Activated CD8-positive, alpha-beta memory T cell treated with anti-CD3 and anti-CD28 coated beads, Interleukin-2, amount 50 U/mL, for 4 hours (primary cell): Measurements from ENCODE around the gene LPIN3.

Experiments
- DNase-seq: peaks from one replicate; pipeline ENCODE4 v3.0.0-alpha.2; 2020

LPIN3 gene

GRCh38 chr20:41350408-41350962 lies 9.9 kb downstream of the LPIN3 start:
- no peak for DNase-seq

GRCh38 chr20:41352106-41352505 lies 11.5 kb downstream of the LPIN3 start:
- no peak for DNase-seq

DNA sequence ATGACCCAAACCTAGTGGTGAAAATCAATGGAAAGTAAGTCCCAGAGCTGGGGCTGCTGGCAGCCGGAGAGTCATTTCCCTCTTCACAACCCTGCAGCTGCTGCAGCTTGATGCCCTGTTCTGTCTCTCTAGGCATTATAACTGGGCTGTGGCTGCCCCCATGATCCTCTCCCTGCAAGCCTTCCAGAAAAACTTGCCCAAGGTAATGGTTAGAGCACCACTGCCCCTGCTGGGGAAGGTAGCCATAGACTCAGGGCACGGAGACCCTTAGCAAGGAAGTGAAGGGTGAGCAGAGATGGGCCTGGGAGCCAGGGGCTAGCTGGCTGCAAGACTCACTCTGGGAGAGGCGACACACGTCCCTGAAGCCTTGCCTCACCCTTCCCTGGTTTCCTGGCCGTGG lies 12.0 kb downstream of the LPIN3 start:
- DNase-seq, result no peak

- no peak for DNase-seq
Measured at GRCh38 chr20:41353530-41353929, 12.9 kb downstream of the LPIN3 start.

- DNase-seq, result no peak
Measured at GRCh38 chr20:41355192-41355591, 14.6 kb downstream of the LPIN3 start.

GRCh38 chr20:41355598-41356203 lies 15.1 kb downstream of the LPIN3 start:
- DNase-seq, result no peak

DNA sequence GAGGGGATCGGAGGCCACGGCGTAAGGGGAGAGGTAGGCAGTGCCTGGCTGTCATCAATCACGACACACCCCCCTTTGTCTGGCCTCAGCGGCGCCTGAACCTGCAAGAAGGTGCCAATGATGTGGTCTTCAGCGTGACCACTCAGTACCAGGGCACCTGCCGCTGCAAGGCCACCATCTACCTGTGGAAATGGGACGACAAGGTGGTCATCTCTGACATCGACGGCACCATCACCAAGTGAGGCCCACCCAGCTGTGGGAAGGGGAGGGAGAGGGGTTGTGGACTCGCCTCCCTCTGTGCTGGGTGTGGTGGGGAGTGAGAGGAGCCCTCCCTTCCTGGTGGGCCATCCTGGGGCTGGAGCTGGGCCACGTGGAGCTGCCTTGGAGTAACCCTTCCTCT lies 16.3 kb downstream of the LPIN3 start:
- DNase-seq, result no peak

DNA sequence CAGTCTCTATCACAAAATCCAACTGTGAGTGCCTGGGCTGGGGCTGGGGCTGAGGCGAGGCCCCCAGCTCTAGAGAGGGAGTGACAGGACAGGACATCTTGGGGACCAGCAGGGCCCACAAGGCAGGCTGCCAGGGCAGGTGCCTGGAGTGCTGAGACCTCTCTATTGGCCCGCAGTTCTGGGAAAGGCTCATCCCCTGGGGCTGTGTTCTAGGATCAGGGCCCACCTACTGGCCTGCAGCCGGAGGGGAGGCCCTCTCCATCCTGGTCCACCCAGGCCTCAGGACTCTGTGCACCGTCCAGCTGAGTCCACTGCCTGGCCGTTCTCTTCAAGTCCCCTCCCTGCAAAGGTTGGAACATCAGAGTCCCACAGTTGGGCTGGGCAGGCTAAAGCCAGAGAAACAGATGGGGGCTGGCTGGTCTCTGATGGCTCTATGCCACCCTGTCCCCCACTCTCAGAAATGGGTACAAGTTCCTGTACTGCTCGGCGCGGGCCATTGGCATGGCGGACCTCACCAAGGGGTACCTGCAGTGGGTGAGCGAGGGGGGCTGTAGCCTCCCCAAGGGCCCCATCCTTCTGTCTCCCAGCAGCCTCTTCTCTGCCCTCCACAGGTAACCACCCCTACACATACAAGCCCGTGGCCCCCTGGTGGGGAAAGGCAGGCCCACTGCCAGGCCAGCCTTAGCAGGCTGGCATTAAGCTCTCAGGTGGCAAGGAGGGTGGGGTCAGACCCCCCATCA lies 17.0 kb downstream of the LPIN3 start:
- no peak for DNase-seq

- no peak for DNase-seq
Measured at GRCh38 chr20:41358230-41358629, 17.6 kb downstream of the LPIN3 start.

DNA sequence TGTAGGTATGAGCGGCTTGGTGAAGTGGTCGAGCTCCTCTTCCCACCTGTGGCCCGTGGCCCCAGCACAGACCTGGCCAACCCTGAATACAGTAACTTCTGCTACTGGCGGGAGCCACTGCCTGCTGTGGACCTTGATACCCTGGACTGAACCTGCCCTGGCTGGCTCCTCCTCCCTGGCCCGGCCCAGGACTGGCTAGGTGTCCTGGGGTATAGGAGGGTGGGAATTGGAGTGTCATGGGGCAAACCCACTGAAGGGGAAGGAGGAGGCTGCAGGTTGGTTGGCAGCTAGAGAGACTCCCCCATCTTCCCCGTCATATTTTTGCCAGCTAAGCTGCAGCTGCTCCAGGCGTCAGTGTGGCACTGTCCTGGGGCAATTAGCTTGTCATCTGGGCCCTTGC lies 18.1 kb downstream of the LPIN3 start:
- DNase-seq, result no peak

GRCh38 chr20:41359541-41360011 lies 19.0 kb downstream of the LPIN3 start:
- no peak for DNase-seq

GRCh38 chr20:41360831-41361756 lies 20.5 kb downstream of the LPIN3 start:
- DNase-seq, result no peak

DNA sequence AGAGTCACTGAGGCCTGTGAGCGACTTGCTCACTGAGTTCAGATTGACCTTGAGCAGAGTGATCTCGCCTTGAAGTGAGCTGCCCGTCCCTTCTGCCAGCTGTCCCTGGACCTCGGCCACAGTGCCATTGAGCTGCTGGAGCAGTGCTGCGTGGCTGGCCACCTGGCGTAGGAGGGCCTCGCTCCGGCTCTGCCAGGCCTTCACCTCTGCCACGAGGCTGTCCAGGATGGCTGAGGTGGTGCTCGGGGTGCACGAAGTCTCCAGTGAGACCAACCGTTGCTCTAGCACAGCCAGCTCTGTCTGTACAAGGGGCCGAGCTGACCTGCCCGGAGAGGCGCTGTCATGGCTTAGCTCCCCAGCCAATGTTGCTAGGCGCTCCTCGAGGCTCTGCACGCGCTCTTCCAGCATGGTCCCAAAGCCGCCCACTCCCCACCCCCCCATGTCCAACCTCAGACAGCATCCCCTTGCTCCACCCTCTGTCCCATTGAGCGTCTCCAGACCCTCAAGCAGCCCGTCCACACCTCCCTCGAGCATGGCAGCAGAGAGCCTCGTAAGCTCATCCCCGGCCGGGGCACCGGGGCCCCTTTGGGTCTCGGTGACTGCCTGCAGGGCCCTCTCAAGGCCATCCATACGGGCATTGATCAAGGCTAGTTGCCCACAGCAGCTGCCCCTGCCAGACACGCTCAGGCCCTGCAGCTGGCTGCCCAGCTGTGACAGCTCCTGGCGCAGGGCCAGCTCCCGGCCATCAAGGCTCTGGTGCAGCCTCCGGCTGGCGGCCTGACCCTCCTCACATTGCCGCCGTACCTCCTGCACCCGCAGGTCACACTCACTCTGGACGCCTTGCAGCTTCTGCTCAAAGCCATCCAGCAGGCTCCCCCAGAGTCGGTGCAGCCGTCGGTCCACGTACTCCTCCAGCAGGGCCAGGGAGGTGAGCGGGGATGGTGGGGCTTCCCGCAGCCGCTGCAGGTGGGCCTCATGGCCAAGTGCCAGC lies 21.4 kb downstream of the LPIN3 start:
- DNase-seq, result no peak

GRCh38 chr20:41362748-41363140 lies 22.1 kb downstream of the LPIN3 start:
- DNase-seq, result no peak

DNA sequence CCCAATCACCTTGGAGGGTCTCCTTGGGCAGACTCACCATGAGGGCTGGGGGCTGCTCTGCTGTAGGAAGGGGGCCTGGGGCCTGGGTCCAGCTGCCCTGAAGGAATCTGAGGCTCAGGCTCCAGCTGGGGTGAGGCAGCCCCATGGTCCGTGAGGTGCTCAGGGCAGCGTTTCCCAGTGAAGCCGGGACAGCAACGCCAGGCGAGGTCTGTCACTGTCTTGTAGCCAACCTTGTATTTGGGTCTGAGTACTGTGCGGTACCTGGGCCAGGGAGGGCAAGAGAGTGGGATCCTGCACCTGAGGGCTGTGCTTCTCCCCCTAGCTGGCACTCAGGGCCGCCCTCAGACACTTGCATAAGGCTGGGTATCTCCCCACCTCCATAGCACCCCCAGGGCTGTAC lies 23.0 kb downstream of the LPIN3 start:
- DNase-seq, result no peak

GRCh38 chr20:41364236-41364855 lies 23.7 kb downstream of the LPIN3 start:
- DNase-seq, result no peak

DNA sequence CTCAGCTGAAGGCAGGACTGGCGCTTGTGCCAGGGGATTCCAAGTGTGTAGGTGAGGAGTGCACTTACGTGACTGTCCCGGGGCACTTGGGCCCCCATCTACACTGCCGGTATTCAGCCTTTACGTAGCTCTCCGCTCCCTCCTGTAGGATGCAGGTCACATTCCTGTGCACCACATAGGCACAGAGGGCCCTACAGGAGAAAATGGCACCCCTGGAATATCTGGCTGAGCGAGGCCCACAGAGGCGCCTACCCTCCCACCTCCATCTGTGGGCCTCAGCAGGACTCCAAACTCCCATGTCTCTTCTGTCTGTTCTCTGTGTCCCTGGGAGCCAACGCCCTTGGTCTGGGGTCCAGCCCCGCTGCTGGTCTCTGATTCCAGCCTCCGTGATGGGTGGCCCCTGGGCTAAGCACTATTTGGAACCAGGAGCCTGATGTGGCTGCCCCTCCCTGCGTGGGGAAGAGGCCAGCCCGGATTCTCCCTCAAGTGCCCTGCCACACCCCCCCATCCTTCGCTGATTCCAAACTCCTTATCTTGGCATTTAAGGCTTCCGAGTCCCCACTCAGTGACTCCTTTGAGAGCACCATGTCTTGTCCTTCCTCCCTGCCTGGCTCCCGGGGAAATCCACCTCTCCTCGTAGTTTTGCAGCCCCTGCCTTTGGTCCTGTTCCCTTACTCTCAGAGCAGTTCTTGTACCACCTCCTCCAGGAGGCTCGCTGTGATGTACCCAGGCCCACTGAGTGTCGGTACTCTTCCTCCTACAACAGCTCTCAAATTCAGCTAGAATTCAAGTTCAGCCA lies 24.5 kb downstream of the LPIN3 start:
- DNase-seq, result no peak

DNA sequence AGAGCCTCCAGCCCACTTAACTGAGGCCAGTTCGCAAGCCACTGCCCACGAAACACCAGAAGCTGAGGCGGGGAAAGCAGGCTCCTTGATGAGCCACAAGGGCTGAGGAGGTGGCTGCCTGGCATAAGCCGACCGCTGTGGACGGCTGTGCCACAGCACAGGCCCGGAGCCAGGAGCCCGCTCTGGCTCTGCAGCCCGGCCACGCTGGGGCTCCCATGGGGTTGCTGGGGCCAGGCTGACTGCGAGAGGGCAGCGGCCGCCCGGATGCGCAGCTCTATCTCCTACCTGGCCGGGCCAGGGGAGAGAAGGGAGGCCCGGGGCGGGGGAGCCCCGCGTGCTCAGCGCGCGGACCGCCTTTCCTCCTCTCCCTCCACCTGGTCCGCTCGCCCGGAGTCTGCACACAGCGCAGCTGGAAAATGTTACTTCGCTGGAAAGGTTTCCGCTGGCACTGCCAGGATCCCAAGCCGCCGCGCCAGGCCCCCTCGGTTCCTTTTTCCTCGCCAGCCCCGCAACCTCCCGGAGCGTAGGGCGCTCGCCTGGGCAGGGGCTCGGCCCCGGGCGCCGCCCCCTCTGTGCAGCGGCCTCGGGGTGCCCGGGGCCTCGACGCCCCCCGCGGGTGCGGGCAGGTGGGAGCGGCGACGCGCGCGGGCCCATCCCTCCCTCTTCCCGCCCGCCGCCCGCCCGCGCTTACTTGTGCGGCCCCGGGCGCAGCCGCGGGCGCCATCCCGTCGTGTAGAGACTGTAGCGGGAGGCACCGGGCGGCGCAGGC lies 25.3 kb downstream of the LPIN3 start:
- no peak for DNase-seq

DNA sequence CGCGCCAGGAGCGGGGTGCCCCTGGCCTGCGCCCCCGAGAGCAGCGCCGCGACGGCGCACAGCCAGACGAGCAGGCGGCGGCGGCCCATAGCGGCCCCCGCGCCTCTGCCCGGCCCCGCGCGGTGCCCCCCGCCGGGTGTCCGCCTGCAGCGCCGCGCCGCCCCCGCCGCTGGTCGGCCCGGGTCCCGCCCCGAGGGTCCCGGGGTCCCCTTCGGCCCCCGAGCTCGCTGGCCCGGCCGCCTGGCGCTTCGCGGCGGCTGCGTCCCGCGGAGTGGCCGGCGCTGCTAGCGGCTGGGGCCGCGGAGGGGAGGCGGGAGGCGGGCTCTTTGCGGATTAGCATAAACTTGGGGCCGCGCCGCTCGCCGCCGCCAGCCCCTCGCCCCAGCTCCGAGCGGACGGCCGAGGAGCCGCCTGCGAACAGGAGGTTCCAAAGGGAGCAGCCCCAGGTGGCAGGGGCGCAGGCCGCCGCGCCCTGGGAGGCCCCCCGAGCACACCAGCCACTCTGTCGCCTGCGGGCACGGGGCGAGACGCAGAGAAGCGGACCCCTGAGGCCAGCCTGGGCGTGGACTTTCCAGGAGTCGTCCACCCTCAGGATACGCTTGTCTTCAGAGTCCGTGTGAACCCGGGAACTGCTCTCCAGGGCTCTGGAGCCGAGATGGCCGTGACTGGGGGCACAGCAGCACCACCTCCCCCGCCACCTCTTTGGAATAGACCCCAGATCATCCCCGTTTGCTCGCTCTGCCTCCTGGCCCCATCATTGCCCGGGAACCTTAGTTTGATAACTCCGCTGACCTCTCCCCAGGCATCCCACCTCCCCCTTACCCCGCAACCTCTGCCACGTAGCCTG lies 26.1 kb downstream of the LPIN3 start, which contains the start of gene EMILIN3:
TSS of gene EMILIN3 (minus strand) at position 273 of the 847 bp plus-strand sequence. CDS start at position 89, 184 bp downstream.
- DNase-seq, result no peak
